ENCODE data around the gene C4orf54. TPM values are rescaled to one million over a fixed set of nuclear protein-coding genes. Genes with fewer than 3 reads are reported as not detected.

C4orf54 gene
- total and polyA plus RNA-seq, 2 of the 8 experiments (the other 6 are each of a cell fraction or from before 2014, with no cell fraction given) = not detected

GRCh38 chr4:99647071-99647470 lies 10.6 kb downstream of the C4orf54 start:
- H3K79me1 ChIP-seq (ENCODE audit: low read depth, low read length) = no peaks in the 10 kb centered on the region
- H2BK20ac ChIP-seq (ENCODE audit: low read length) = no peak overlapping the region
- no peak overlapping the region for H3K9ac ChIP-seq (replicated peaks in 1 of 4; ENCODE audit: extremely low read depth in 1 of 4, low read depth in 3 of 4, low read length in 3 of 4)
- H2BK12ac ChIP-seq (ENCODE audit: low read depth, low read length) = no peak overlapping the region
- 0 out of 2 replicates have a peak overlapping the region, but pooled peaks have one; percentile 83 for H2AK5ac ChIP-seq (ENCODE audit: low read depth, low read length)
- H2BK15ac ChIP-seq (ENCODE audit: low read length) = no peak overlapping the region
- H3K4me1 ChIP-seq (replicated peaks in 1 of 4; ENCODE audit: control insufficient read depth in 3 of 4, insufficient read depth in 4 of 4, low read length in 3 of 4) = peaks cover 0 to 10% (median 6%) of the 10 kb centered on the region in 4 experiments; a peak in 3 of 7 replicates
- H4K5ac ChIP-seq (ENCODE audit: insufficient read length, low read depth, low read length) = no peak overlapping the region
- POLR2A ChIA-PET (ENCODE audit: partially characterized antibody) = interaction anchor here (1.0 kb wide), 1 partner anchor 83 kb away, joined by 3 read pairs; the partner anchor contains the start of gene TRMT10A
- H3K79me2 ChIP-seq (ENCODE audit: control insufficient read depth in 1 of 2, insufficient read depth in 2 of 2, low read length in 2 of 2) = no peaks in the 10 kb centered on the region
- no peak for DNase-seq (ENCODE audit: low read depth in 1 of 2, low spot score in 2 of 2)
- no peak overlapping the region for H3K18ac ChIP-seq (ENCODE audit: extremely low read depth, low read length)
- H3K36me3 ChIP-seq (ENCODE audit: control insufficient read depth in 2 of 4, insufficient read depth in 4 of 4, low read length in 3 of 4) = no peaks in the 10 kb centered on the region
- no peak overlapping the region for H4K91ac ChIP-seq (replicated peaks; ENCODE audit: insufficient read length, low read length)
- CTCF ChIA-PET (ENCODE audit: partially characterized antibody) = interaction anchor here (1.4 to 1.6 kb wide), 2 partner anchors 10 to 161 kb away, joined by 4 to 5 read pairs; no protein-coding TSS in a partner anchor
- no peaks in the 10 kb centered on the region for H3K9me3 ChIP-seq (ENCODE audit: insufficient read depth in 2 of 2, low read depth in 1 of 2, low read length in 1 of 2)
- H3K27ac ChIP-seq (ENCODE audit: low read depth, low read length) = no peak overlapping the region
- WGBS, 2 experiments (ENCODE audit: extremely low coverage in 1 of 2, insufficient coverage in 1 of 2, insufficient read length in 1 of 2, insufficient replicate concordance in 2 of 2, low coverage in 1 of 2, low lambda C conversion rate in 2 of 2, missing lambda C conversion rate in 1 of 2) = 85% methylated on average over 4 of the region's 4 CpGs; no CpG with 5 or more reads in 1 of the 2 experiments
- no peak overlapping the region for H3K14ac ChIP-seq (ENCODE audit: insufficient read length)
- no peak overlapping the region for H3K56ac ChIP-seq (replicated peaks; ENCODE audit: insufficient read length, low read depth, low read length)
- peak overlapping the region; percentile 62 for H2BK120ac ChIP-seq (replicated peaks; ENCODE audit: low read depth, low read length)
- peaks cover 4 to 24% (median 6%) of the 10 kb centered on the region in 4 experiments; a peak in 5 of 7 replicates for H3K27me3 ChIP-seq (replicated peaks in 1 of 4; ENCODE audit: control insufficient read depth in 3 of 4, extremely low read depth in 1 of 4, insufficient read depth in 3 of 4, low read length in 3 of 4)
- FAIRE-seq = no peak
- no peaks in the 10 kb centered on the region for H4K20me1 ChIP-seq (replicated peaks in 1 of 2; ENCODE audit: control insufficient read depth in 1 of 2, insufficient read depth in 2 of 2, low read length in 2 of 2)
- H3K23me2 ChIP-seq (ENCODE audit: low read depth, low read length) = no peaks in the 10 kb centered on the region
- H3K4me3 ChIP-seq (ENCODE audit: extremely low read depth in 1 of 4, insufficient read depth in 2 of 4, low read depth in 3 of 4, low read length in 4 of 4) = no peak overlapping the region
- no peak overlapping the region for H3K4ac ChIP-seq (replicated peaks; ENCODE audit: insufficient read length, low read depth, low read length)
- no peak overlapping the region for H3K4me2 ChIP-seq (ENCODE audit: insufficient read depth in 1 of 2, low read depth in 2 of 2, low read length in 2 of 2)
- H4K8ac ChIP-seq (ENCODE audit: extremely low read depth, insufficient read depth, low read length) = no peak overlapping the region
- no peak overlapping the region for H2BK5ac ChIP-seq (ENCODE audit: low read depth, low read length)
- no peak overlapping the region for H3K23ac ChIP-seq (ENCODE audit: insufficient read length)
- H2AFZ ChIP-seq (ENCODE audit: low read length) = no peak overlapping the region
- no peak for TF ChIP-seq SRF (IDR thresholded peaks at IDR 0.05; ENCODE audit: low read depth, low read length)
- TF ChIP-seq KDM4A (IDR thresholded peaks at IDR 0.05; ENCODE audit: low read depth, low read length, severe bottlenecking) = no peak
- TF ChIP-seq TAF7 (optimal IDR thresholded peaks at IDR 0.05; ENCODE audit: borderline replicate concordance, low read depth, low read length) = no peak
- no peak for TF ChIP-seq TBP (IDR thresholded peaks at IDR 0.05; ENCODE audit: low read depth, low read length)
- no peak for TF ChIP-seq POLR2AphosphoS5 (IDR thresholded peaks at IDR 0.05; ENCODE audit: low read depth, low read length)
- no peak for TF ChIP-seq PHF8 (conservative IDR thresholded peaks at IDR 0.05; ENCODE audit: low read depth, low read length)
- no peak for TF ChIP-seq BACH1 (IDR thresholded peaks at IDR 0.05; ENCODE audit: low read length)
- TF ChIP-seq EP300 (IDR thresholded peaks at IDR 0.05; ENCODE audit: borderline replicate concordance in 1 of 2, low read depth in 2 of 2, low read length in 2 of 2) = no peak
- no peak for TF ChIP-seq SIRT6 (IDR thresholded peaks at IDR 0.05; ENCODE audit: low read length)
- no peak for TF ChIP-seq CBX5 (IDR thresholded peaks at IDR 0.05; ENCODE audit: low read depth, low read length)
- no peak for TF ChIP-seq RAD21 (IDR thresholded peaks at IDR 0.05 in 1 of 2, conservative IDR thresholded peaks at IDR 0.05 in 1 of 2; ENCODE audit: low read depth in 2 of 2, low read length in 2 of 2)
- no peak for TF ChIP-seq RFX5 (IDR thresholded peaks at IDR 0.05; ENCODE audit: borderline replicate concordance, low read depth, low read length)
- no peak for TF ChIP-seq SIX5 (IDR thresholded peaks at IDR 0.05; ENCODE audit: low read depth, low read length)
- no peak for TF ChIP-seq GTF2F1 (IDR thresholded peaks at IDR 0.05; ENCODE audit: borderline replicate concordance, low read depth, low read length)
